ENCODE results near the gene SLC5A3.
A peak's percentile ranks its signal among the peaks of the same experiment; 100 is the strongest.

SLC5A3 gene

GRCh38 chr21:34073032-34073748 is at the start of gene SLC5A3, which contains the start of gene MRPS6:
SLC5A3 (plus strand) TSS chr21:34073578; CDS start chr21:34095199, 21,621 bp downstream.
MRPS6 (plus strand) TSS chr21:34073578; CDS start chr21:34073701, 123 bp downstream.
- DNase-seq: peak; percentile 72

GRCh38 chr21:34023691-34024373 is 49.5 kb upstream of the SLC5A3 start:
- no peak for DNase-seq

- DNase-seq: no peak
Measured at GRCh38 chr21:34024374-34024693, 49.0 kb upstream of the SLC5A3 start.

- no peak for DNase-seq
Measured at GRCh38 chr21:34027721-34028461, 45.5 kb upstream of the SLC5A3 start.

- peak; percentile 60 for DNase-seq
Measured at GRCh38 chr21:34029743-34030528, 43.4 kb upstream of the SLC5A3 start.

- no peak for DNase-seq
Measured at GRCh38 chr21:34031835-34032370, 41.5 kb upstream of the SLC5A3 start.

GRCh38 chr21:34034369-34035014 is 38.9 kb upstream of the SLC5A3 start:
- DNase-seq: no peak

GRCh38 chr21:34035619-34036354 is 37.6 kb upstream of the SLC5A3 start:
- no peak for DNase-seq

GRCh38 chr21:34037009-34037795 is 36.2 kb upstream of the SLC5A3 start:
- DNase-seq: peak; percentile 14

GRCh38 chr21:34039678-34040382 is 33.5 kb upstream of the SLC5A3 start:
- no peak for DNase-seq

- DNase-seq: no peak
Measured at GRCh38 chr21:34042735-34043134, 30.6 kb upstream of the SLC5A3 start.

GRCh38 chr21:34043333-34043732 is 30.0 kb upstream of the SLC5A3 start:
- DNase-seq: no peak

- no peak for DNase-seq
Measured at GRCh38 chr21:34046917-34047316, 26.5 kb upstream of the SLC5A3 start.

- no peak for DNase-seq
Measured at GRCh38 chr21:34047835-34048234, 25.5 kb upstream of the SLC5A3 start.

GRCh38 chr21:34052171-34052570 is 21.2 kb upstream of the SLC5A3 start:
- no peak for DNase-seq

GRCh38 chr21:34054259-34054658 is 19.1 kb upstream of the SLC5A3 start:
- DNase-seq: no peak

GRCh38 chr21:34055615-34056014 is 17.8 kb upstream of the SLC5A3 start:
- no peak for DNase-seq

- DNase-seq: no peak
Measured at GRCh38 chr21:34061983-34062382, 11.4 kb upstream of the SLC5A3 start.

- no peak for DNase-seq
Measured at GRCh38 chr21:34065027-34065426, 8.4 kb upstream of the SLC5A3 start.

GRCh38 chr21:34071683-34072082 is 1.7 kb upstream of the SLC5A3 start:
- no peak for DNase-seq

All from amniotic stem cell (primary cell).